GM12891 (cell line): ENCODE measurements around the gene MRPL49.
"Not testable (repeated sequence)": the region's sequence is repeated elsewhere in the genome, so short reads cannot be mapped to it uniquely, and the experiment has no call there.

Experiments
- DNase-seq: peaks from one replicate; pipeline ENCODE4 v3.0.0; 2011; ENCODE audit warnings: low spot score; ENCODE audit not compliant: insufficient read length
- FAIRE-seq: peaks from 2 replicates; lab custom pipeline; 2011; peaks lifted over from hg19 to GRCh38; lab: Jason Lieb, UNC
- PAX5 ChIP-seq: IDR thresholded peaks from 2 replicates; pipeline ENCODE4 v1.6.1; 2011; ENCODE audit warnings: low read length, moderate library complexity, mild to moderate bottlenecking; ENCODE audit not compliant: insufficient read depth, severe bottlenecking
- POLR2A ChIP-seq: IDR thresholded peaks from 2 replicates; pipeline ENCODE4 v1.6.1; 2011; ENCODE audit warnings: low read depth, low read length, control low read depth
- POLR2AphosphoS5 ChIP-seq: IDR thresholded peaks from 2 replicates; pipeline ENCODE4 v1.6.1; 2011; ENCODE audit warnings: low read depth, low read length, control low read depth
- POU2F2 ChIP-seq: IDR thresholded peaks from 2 replicates; pipeline ENCODE4 v1.6.1; 2011; ENCODE audit warnings: low read depth, mild to moderate bottlenecking, control low read depth, low read length, moderate library complexity
- SPI1 ChIP-seq: IDR thresholded peaks from 2 replicates; pipeline ENCODE4 v1.6.1; 2011; ENCODE audit warnings: low read depth, low read length, control low read depth
- TAF1 ChIP-seq: IDR thresholded peaks from 2 replicates; pipeline ENCODE4 v1.6.1; 2011; ENCODE audit warnings: low read depth, low read length, control low read depth

Gene MRPL49

GRCh38 chr11:65118891-65119669, 3.0 kb upstream of the MRPL49 start:
- not testable (repeated sequence) for FAIRE-seq, DNase-seq
- peak; percentile 22 for TF ChIP-seq POLR2A
- peak; percentile 53; the same call in 1 of the 2 replicates for TF ChIP-seq POLR2AphosphoS5

GRCh38 chr11:65119670-65119995, 2.5 kb upstream of the MRPL49 start:
- FAIRE-seq, result no peak

GRCh38 chr11:65120831-65121230, 1.3 kb upstream of the MRPL49 start:
- TF ChIP-seq TAF1 (no peak), POLR2AphosphoS5 (0 out of 2 replicates have a peak, but pooled peaks have one; percentile 18)
- DNase-seq, result no peak
- FAIRE-seq, result no peak

More at GRCh38 chr11:65119670-65119995, 2.5 kb upstream of the MRPL49 start:
- TF ChIP-seq POLR2AphosphoS5 (no peak), SPI1 (no peak), POLR2A (no peak), TAF1 (no peak), PAX5 (no peak), POU2F2 (no peak)
- no peak for DNase-seq

- DNase-seq, result no peak
- no peak for TF ChIP-seq SPI1
- TF ChIP-seq PAX5, result no peak
- no peak for TF ChIP-seq POU2F2
- no peak for TF ChIP-seq POLR2AphosphoS5
- no peak for TF ChIP-seq POLR2A
- no peak for TF ChIP-seq TAF1
- peak; percentile 76 for FAIRE-seq
These were observed 665 bp upstream of the MRPL49 start for GRCh38 chr11:65121447-65121864.

GRCh38 chr11:65124480-65125196, 2.5 kb downstream of the MRPL49 start:
- no peak for FAIRE-seq
- no peak for TF ChIP-seq PAX5
- no peak for TF ChIP-seq POLR2A
- no peak for TF ChIP-seq SPI1
- TF ChIP-seq TAF1, result no peak
- TF ChIP-seq POU2F2, result no peak
- TF ChIP-seq POLR2AphosphoS5, result no peak
- DNase-seq, result no peak

GRCh38 chr11:65125197-65126056, 3.3 kb downstream of the MRPL49 start:
- TF ChIP-seq TAF1 (no peak), PAX5 (no peak), POLR2AphosphoS5 (no peak), POLR2A (no peak), POU2F2 (no peak), SPI1 (no peak)
- DNase-seq (no peak), FAIRE-seq (no peak)

- no peak for DNase-seq
- no peak for FAIRE-seq
- no peak for TF ChIP-seq SPI1
- TF ChIP-seq POLR2A, result no peak; the same call in 1 of the 2 replicates
- no peak for TF ChIP-seq TAF1
- TF ChIP-seq POLR2AphosphoS5, result peak; percentile 51; the same call in 1 of the 2 replicates
These were observed 4.6 kb downstream of the MRPL49 start for GRCh38 chr11:65126624-65127274.

- no peak for TF ChIP-seq POU2F2
- FAIRE-seq (no peak), DNase-seq (no peak)
These were observed 5.5 kb downstream of the MRPL49 start for GRCh38 chr11:65127473-65128181.

- TF ChIP-seq TAF1 (no peak), POLR2AphosphoS5 (0 out of 2 replicates have a peak, but pooled peaks have one; percentile 36), SPI1 (no peak), POLR2A (peak; percentile 45; the same call in 1 of the 2 replicates), POU2F2 (no peak), PAX5 (no peak)
- FAIRE-seq (no peak), DNase-seq (no peak)
These were observed 6.3 kb downstream of the MRPL49 start for GRCh38 chr11:65128182-65129145.
